T-cell (primary cell): ENCODE results near the gene JUNB. TPM values are rescaled to one million over a fixed set of nuclear protein-coding genes. Genes with fewer than 3 reads are reported as not detected.

Experiments used
- ATAC-seq, 4 experiments: fragments of 200-7000 bp in 3 of 4; fragments of 150-1000 bp in 1 of 4; cut with Tn5 transposase; replicated peaks in 1 of 4; 1 replicate in 3 of 4; 2 replicates in 1 of 4; pipeline ENCODE4 v1.10.0; 2021; ENCODE audit warnings: moderate library complexity in 3 of 4, mild to moderate bottlenecking in 2 of 4, moderate number of reproducible peaks in 1 of 4
- CTCF ChIA-PET, 2 donors: fragments of 300-600 bp; sonication (Branson Sonifier 250); formaldehyde crosslinking; loops; one replicate each; lab custom pipeline; 2022; ENCODE audit warnings: antibody characterized with exemption in 2 of 2; lab: Charles Lee
- POLR2A ChIA-PET, 2 donors: fragments of 300-600 bp; sonication (Branson Sonifier 250); formaldehyde crosslinking; loops; one replicate each; lab custom pipeline; 2022; ENCODE audit warnings: antibody characterized with exemption in 2 of 2; lab: Charles Lee
- DNase-seq, 35 experiments: peaks; one replicate each; pipeline versions ENCODE4 v3.0.0 to v3.0.0-alpha.2; 2013 to 2023
- H3K27ac ChIP-seq: one replicate; pipeline ENCODE4 v1.5.1; 2013; ENCODE audit warnings: low read length
- H3K27me3 ChIP-seq, 2 experiments: replicated peaks in 1 of 2; 1 replicate in 1 of 2; 2 replicates in 1 of 2; pipeline versions ENCODE4 v1.6.1 to v1.7.0; 2013; ENCODE audit warnings: low read length in 1 of 2, mixed read lengths in 1 of 2; ENCODE audit not compliant: control insufficient read depth in 2 of 2, insufficient read depth in 2 of 2; ENCODE audit errors: extremely low read depth in 1 of 2
- H3K36me3 ChIP-seq, 2 donors: 1 replicate in 1 of 2; 2 replicates in 1 of 2; pipeline versions ENCODE4 v1.6.1 to v1.7.0; 2013; ENCODE audit warnings: low read length in 1 of 2; ENCODE audit not compliant: control insufficient read depth in 2 of 2, insufficient read depth in 1 of 2; ENCODE audit errors: extremely low read depth in 1 of 2
- H3K4me1 ChIP-seq, 2 experiments: 1 replicate in 1 of 2; 2 replicates in 1 of 2; pipeline versions ENCODE4 v1.6.1 to v1.7.0; 2013; ENCODE audit warnings: low read length in 2 of 2, mixed read lengths in 1 of 2; ENCODE audit not compliant: insufficient read depth in 2 of 2, control insufficient read depth in 1 of 2; ENCODE audit errors: extremely low read depth in 1 of 2
- H3K4me3 ChIP-seq, 2 donors: 1 replicate in 1 of 2; 2 replicates in 1 of 2; pipeline versions ENCODE4 v1.5.1 to v1.7.0; 2013; ENCODE audit warnings: mild to moderate bottlenecking in 2 of 2, low read length in 1 of 2, moderate library complexity in 1 of 2; ENCODE audit not compliant: control insufficient read depth in 1 of 2; ENCODE audit errors: extremely low read depth in 1 of 2
- H3K9me3 ChIP-seq: 2 replicates; pipeline ENCODE4 v1.7.0; 2013
- H3K27ac Mint-ChIP-seq, 2 donors: one replicate each; pipeline ENCODE4 v1.8.0; 2020 to 2021; ENCODE audit warnings: mild to moderate bottlenecking in 2 of 2, mixed read lengths in 2 of 2
- H3K27me3 Mint-ChIP-seq, 2 donors: one replicate each; pipeline ENCODE4 v1.8.0; 2021 to 2022; ENCODE audit warnings: mixed read lengths in 2 of 2
- H3K36me3 Mint-ChIP-seq: one replicate; pipeline ENCODE4 v1.8.0; 2021; ENCODE audit warnings: mixed read lengths
- H3K4me1 Mint-ChIP-seq, 3 donors: one replicate each; pipeline ENCODE4 v1.8.0; 2020 to 2022; ENCODE audit warnings: mixed read lengths in 3 of 3, mild to moderate bottlenecking in 1 of 3
- H3K4me3 Mint-ChIP-seq, 3 donors: one replicate each; pipeline ENCODE4 v1.8.0; 2020 to 2022; ENCODE audit warnings: mild to moderate bottlenecking in 3 of 3, mixed read lengths in 3 of 3, moderate library complexity in 3 of 3
- H3K9me3 Mint-ChIP-seq, 3 donors: one replicate each; pipeline ENCODE4 v1.8.0; 2020 to 2022; ENCODE audit warnings: mixed read lengths in 3 of 3
- WGBS: methylation state at CpG from one replicate; pipeline ENCODE4 v1.1.5; 2013; ENCODE audit warnings: missing lambda C conversion rate; ENCODE audit not compliant: insufficient coverage; 5-methylcytosine and 5-hydroxymethylcytosine counted together
- total RNA-seq, 35 experiments: library from RNA in 6 of 35; stranded (reverse) in 6 of 35; fragments of 120-200 nt in 1 of 35; gene quantifications; one replicate each; pipeline versions ENCODE4 v1.2.1 to v1.2.4 and lab custom pipeline; 2013 to 2026

The JUNB gene
- total RNA-seq, 5 donors from 2014 or later (not counting 1 experiment from before 2014, with no cell fraction given), result 117 to 2,289 (median 138) TPM

GRCh38 chr19:12751635-12752034 is 39.7 kb upstream of the JUNB start, which contains the start of gene BEST2:
TSS of gene BEST2 (plus strand) at chr19:12751791. CDS start at chr19:12752593, 802 bp downstream.
- DNase-seq (no peak), ATAC-seq (no peak)
- Histone ChIP-seq H3K4me1 (peaks cover 0 to 11% of the 10 kb centered on the region in 2 experiments), H3K36me3 (peaks cover 9 to 15% of the 10 kb centered on the region in 2 donors), H3K27me3 (peaks cover 0 to 62% of the 10 kb centered on the region in 2 experiments), H3K4me3 (no peak within 1 kb of the TSS), H3K27ac (no peak within 1 kb of the TSS), H3K9me3 (no peaks in the 10 kb centered on the region)
- Mint-ChIP-seq H3K9me3 (peaks cover 5 to 6% (median 5%) of the 10 kb centered on the region in 3 donors), H3K4me1 (peaks cover 4 to 12% (median 7%) of the 10 kb centered on the region in 3 donors), H3K36me3 (peaks cover 18% of the 10 kb centered on the region), H3K4me3 (no peak within 1 kb of the TSS), H3K27ac (peak within 1 kb of the TSS in 1 of 2 donors; percentile 31), H3K27me3 (peaks cover 26 to 44% of the 10 kb centered on the region in 2 donors)
- WGBS, result 66% methylated on average over 7 of the region's 14 CpGs
- CTCF ChIA-PET, result no interaction called here
- POLR2A ChIA-PET, result no interaction called here

GRCh38 chr19:12752056-12752781 is 39.1 kb upstream of the JUNB start:
- H3K9me3 ChIP-seq, result no peaks in the 10 kb centered on the region
- Mint-ChIP-seq H3K4me3 (no peak overlapping the region), H3K4me1 (peaks cover 4 to 12% (median 7%) of the 10 kb centered on the region in 3 donors), H3K9me3 (peaks cover 5 to 6% (median 5%) of the 10 kb centered on the region in 3 donors), H3K27me3 (peaks cover 26 to 44% of the 10 kb centered on the region in 2 donors), H3K36me3 (peaks cover 12% of the 10 kb centered on the region), H3K27ac (peak overlapping the region in 1 of 2 donors; percentile 31)
- CTCF ChIA-PET, result interaction anchor here in 1 of 2 donors (0.6 kb wide), 2 partner anchors 11 to 1077 kb away, joined by 3 to 4 read pairs; no protein-coding TSS in a partner anchor
- H3K4me3 ChIP-seq, result no peak overlapping the region
- DNase-seq, result no peak
- H3K27ac ChIP-seq, result no peak overlapping the region
- peaks cover 6 to 11% of the 10 kb centered on the region in 2 donors for H3K36me3 ChIP-seq
- WGBS, result 74% methylated on average over 15 of the region's 23 CpGs
- POLR2A ChIA-PET, result no interaction called here
- no peak for ATAC-seq
- H3K4me1 ChIP-seq, result peaks cover 0 to 11% of the 10 kb centered on the region in 2 experiments
- peaks cover 0 to 68% of the 10 kb centered on the region in 2 experiments for H3K27me3 ChIP-seq

GRCh38 chr19:12754465-12755196 is 36.7 kb upstream of the JUNB start:
- Mint-ChIP-seq H3K9me3 (no peaks in the 10 kb centered on the region), H3K36me3 (no peaks in the 10 kb centered on the region), H3K4me3 (no peak overlapping the region), H3K4me1 (peaks cover 4 to 15% (median 7%) of the 10 kb centered on the region in 3 donors), H3K27ac (no peak overlapping the region), H3K27me3 (peaks cover 28 to 43% of the 10 kb centered on the region in 2 donors)
- no peak overlapping the region for H3K4me3 ChIP-seq
- no peak overlapping the region for H3K27ac ChIP-seq
- peaks cover 0 to 74% of the 10 kb centered on the region in 2 experiments for H3K27me3 ChIP-seq
- H3K4me1 ChIP-seq, result peaks cover 0 to 18% of the 10 kb centered on the region in 2 experiments
- H3K9me3 ChIP-seq, result no peaks in the 10 kb centered on the region
- WGBS, result 67% methylated on average over 42 of the region's 50 CpGs
- ATAC-seq (no peak), DNase-seq (no peak)
- H3K36me3 ChIP-seq, result no peaks in the 10 kb centered on the region
- ChIA-PET POLR2A (interaction anchor here in 1 of 2 donors (0.7 kb wide), 1 partner anchor 130 kb away, joined by 12 read pairs; no protein-coding TSS in a partner anchor), CTCF (no interaction called here)

- Histone ChIP-seq H3K4me1 (peaks cover 0 to 9% of the 10 kb centered on the region in 2 experiments), H3K27ac (no peak overlapping the region), H3K9me3 (no peaks in the 10 kb centered on the region), H3K27me3 (peaks cover 0 to 60% of the 10 kb centered on the region in 2 experiments), H3K36me3 (no peaks in the 10 kb centered on the region), H3K4me3 (no peak overlapping the region)
- Mint-ChIP-seq H3K27ac (no peak overlapping the region), H3K9me3 (no peaks in the 10 kb centered on the region), H3K27me3 (peaks cover 20 to 34% of the 10 kb centered on the region in 2 donors), H3K4me1 (peaks cover 0 to 11% (median 8%) of the 10 kb centered on the region in 3 donors), H3K4me3 (no peak overlapping the region), H3K36me3 (no peaks in the 10 kb centered on the region)
- DNase-seq (no peak), ATAC-seq (no peak)
- ChIA-PET POLR2A (no interaction called here), CTCF (interaction anchor here (0.6 to 0.9 kb wide), 3 partner anchors 17 to 62 kb away, joined by 3 to 9 read pairs (median 4); no protein-coding TSS in a partner anchor)
- 90% methylated on average over 17 of the region's 19 CpGs for WGBS
Observed at GRCh38 chr19:12756150-12756883, 35.0 kb upstream of the JUNB start.

GRCh38 chr19:12757544-12758274 is 33.6 kb upstream of the JUNB start:
- POLR2A ChIA-PET, result interaction anchor here (0.5 to 0.7 kb wide), 2 partner anchors 11 to 67 kb away, joined by 6 to 9 read pairs; no protein-coding TSS in a partner anchor
- H3K36me3 Mint-ChIP-seq, result no peaks in the 10 kb centered on the region
- Histone ChIP-seq H3K36me3 (no peaks in the 10 kb centered on the region), H3K9me3 (no peaks in the 10 kb centered on the region), H3K4me1 (peaks cover 0 to 9% of the 10 kb centered on the region in 2 experiments), H3K27ac (no peak overlapping the region), H3K4me3 (peak overlapping the region in 1 of 2 donors; percentile 51), H3K27me3 (peaks cover 0 to 47% of the 10 kb centered on the region in 2 experiments)
- WGBS, result 11% methylated on average over 58 of the region's 60 CpGs
- peak overlapping the region in 1 of 3 donors; percentile 17 for H3K4me3 Mint-ChIP-seq
- CTCF ChIA-PET, result interaction anchor here in 1 of 2 donors (0.6 to 1.7 kb wide), 6 partner anchors 35 to 89 kb away, joined by 3 to 6 read pairs (median 3); a partner anchor contains a TSS
- ATAC-seq, result peak; percentile 68 to 85 (median 75)
- H3K27ac Mint-ChIP-seq, result no peak overlapping the region
- peak in 31 of 35 experiments; percentile 15 to 76 (median 45) for DNase-seq
- H3K9me3 Mint-ChIP-seq, result no peaks in the 10 kb centered on the region
- peaks cover 0 to 11% (median 8%) of the 10 kb centered on the region in 3 donors for H3K4me1 Mint-ChIP-seq
- H3K27me3 Mint-ChIP-seq, result peaks cover 14 to 31% of the 10 kb centered on the region in 2 donors
